ENCODE data around the gene RPS23.
"Not testable (repeated sequence)": the region's sequence is repeated elsewhere in the genome, so short reads cannot be mapped to it uniquely, and the experiment has no call there.

GRCh38 chr5:82272571-82273356 lies 5.4 kb downstream of the RPS23 start:
- TF ChIP-seq POLR2A (IDR thresholded peaks at IDR 0.05; ENCODE audit: low read length): peak; percentile 14
- TF ChIP-seq GATA1 (IDR thresholded peaks at IDR 0.05; ENCODE audit: low read depth, low read length): not testable (repeated sequence)
